GM23338 (cell line): Measurements from ENCODE around the gene HTRA1. TPM values are rescaled to one million over a fixed set of nuclear protein-coding genes. Genes with fewer than 3 reads are reported as not detected.

ENCODE experiments used
- ATAC-seq: fragments of 200-7000 bp; cut with Tn5 transposase; 3 replicates; pipeline ENCODE4 v1.9.1; 2020
- DNase-seq: peaks from one replicate; pipeline ENCODE4 v3.0.0-alpha.2; 2015; ENCODE audit warnings: low spot score
- H2AFZ ChIP-seq: fragments of 200-600 bp; sonication (generic); 2 replicates; pipeline ENCODE4 v1.8.0; 2016; ENCODE audit warnings: antibody characterized with exemption, mild to moderate bottlenecking, moderate library complexity
- H3F3A ChIP-seq: fragments of 200-600 bp; sonication (generic); replicated peaks from 2 replicates; pipeline ENCODE4 v1.8.0; 2017; ENCODE audit warnings: antibody characterized with exemption, mixed run types, low read depth
- H3K27ac ChIP-seq: fragments of 200-600 bp; sonication (generic); 2 replicates; pipeline ENCODE4 v1.6.1; 2016; ENCODE audit warnings: low read depth
- H3K27me3 ChIP-seq: fragments of 200-600 bp; sonication (generic); 2 replicates; pipeline ENCODE4 v1.8.0; 2016; ENCODE audit warnings: mild to moderate bottlenecking, mixed run types, moderate library complexity; ENCODE audit not compliant: insufficient read depth
- H3K36me3 ChIP-seq: fragments of 200-600 bp; sonication (generic); 2 replicates; pipeline ENCODE4 v1.8.0; 2016; ENCODE audit warnings: mild to moderate bottlenecking; ENCODE audit not compliant: insufficient read depth
- H3K4me1 ChIP-seq: fragments of 200-600 bp; sonication (generic); 2 replicates; pipeline ENCODE4 v1.8.0; 2016; ENCODE audit warnings: mild to moderate bottlenecking, moderate library complexity; ENCODE audit not compliant: insufficient read depth
- H3K4me2 ChIP-seq: fragments of 200-600 bp; sonication (generic); 2 replicates; pipeline ENCODE4 v1.7.1; 2017; ENCODE audit warnings: mixed run types
- H3K4me3 ChIP-seq: fragments of 200-600 bp; sonication (generic); 2 replicates; pipeline ENCODE4 v1.6.1; 2016; ENCODE audit warnings: mixed run types
- H3K79me2 ChIP-seq: fragments of 200-600 bp; sonication (generic); replicated peaks from 2 replicates; pipeline ENCODE4 v1.8.0; 2017; ENCODE audit warnings: mild to moderate bottlenecking; ENCODE audit not compliant: insufficient read depth
- H3K9me2 ChIP-seq: fragments of 200-600 bp; sonication (generic); 2 replicates; pipeline ENCODE4 v1.8.0; 2017; ENCODE audit not compliant: insufficient read depth
- H4K20me1 ChIP-seq: fragments of 200-600 bp; sonication (generic); replicated peaks from 2 replicates; pipeline ENCODE4 v1.8.0; 2017; ENCODE audit warnings: mild to moderate bottlenecking; ENCODE audit not compliant: insufficient read depth
- H3K27ac Mint-ChIP-seq: 2 replicates; pipeline ENCODE4 v1.8.0; 2020; ENCODE audit warnings: inconsistent platforms, mild to moderate bottlenecking, moderate library complexity, mixed read lengths
- H3K27me3 Mint-ChIP-seq: 3 replicates; pipeline ENCODE4 v1.8.0; 2022; ENCODE audit warnings: low read depth, mild to moderate bottlenecking, moderate library complexity, mixed read lengths, inconsistent platforms; ENCODE audit not compliant: insufficient read depth, poor library complexity
- H3K36me3 Mint-ChIP-seq: 3 replicates; pipeline ENCODE4 v1.8.0; 2021; ENCODE audit warnings: low read depth, mild to moderate bottlenecking, inconsistent platforms, moderate library complexity, mixed read lengths
- H3K4me1 Mint-ChIP-seq: 3 replicates; pipeline ENCODE4 v1.8.0; 2020; ENCODE audit warnings: mild to moderate bottlenecking, inconsistent platforms, mixed read lengths
- H3K4me3 Mint-ChIP-seq: 3 replicates; pipeline ENCODE4 v1.8.0; 2021; ENCODE audit warnings: moderate library complexity, mild to moderate bottlenecking, inconsistent platforms, mixed read lengths
- H3K9me3 Mint-ChIP-seq: 3 replicates; pipeline ENCODE4 v1.8.0; 2020; ENCODE audit warnings: moderate library complexity, mild to moderate bottlenecking, inconsistent platforms, mixed read lengths
- CREB1 ChIP-seq: fragments of 250-450 bp; sonication (Bioruptor Pico); IDR thresholded peaks from 2 replicates; pipeline ENCODE4 v1.5.0; 2020; ENCODE audit warnings: low read depth, mild to moderate bottlenecking, moderate library complexity
- CTCF ChIP-seq, 2 experiments: fragments of 200-600 bp in 1 of 2; sonication (generic) in 1 of 2; conservative IDR thresholded peaks; 2 replicates each; pipeline versions ENCODE4 v1.5.1 to v1.6.1; 2016 to 2017; ENCODE audit warnings: antibody characterized with exemption in 2 of 2, low read depth in 2 of 2, mild to moderate bottlenecking in 2 of 2, moderate library complexity in 1 of 2
- ETS1 ChIP-seq: IDR thresholded peaks from 2 replicates; pipeline ENCODE4 v1.6.1; 2016; ENCODE audit warnings: antibody characterized with exemption
- EZH2 ChIP-seq: fragments of 200-600 bp; sonication (generic); IDR thresholded peaks from one replicate; pipeline ENCODE4 v1.8.0; 2017; ENCODE audit warnings: antibody characterized with exemption, mild to moderate bottlenecking, low read depth; ENCODE audit not compliant: unreplicated experiment
- EZH2phosphoT487 ChIP-seq: fragments of 200-600 bp; sonication (generic); IDR thresholded peaks from one replicate; pipeline ENCODE4 v1.8.1; 2018; ENCODE audit warnings: antibody characterized with exemption; ENCODE audit not compliant: unreplicated experiment
- JUNB ChIP-seq: IDR thresholded peaks from one replicate; pipeline ENCODE4 v1.6.1; 2016; ENCODE audit warnings: antibody characterized with exemption; ENCODE audit not compliant: unreplicated experiment
- NANOG ChIP-seq: IDR thresholded peaks from 2 replicates; pipeline ENCODE4 v1.6.1; 2016; ENCODE audit warnings: antibody characterized with exemption, borderline replicate concordance
- POLR2AphosphoS5 ChIP-seq: IDR thresholded peaks from 2 replicates; pipeline ENCODE4 v1.6.1; 2016; ENCODE audit warnings: antibody characterized with exemption, low read depth
- REST ChIP-seq: IDR thresholded peaks from one replicate; pipeline ENCODE4 v1.6.1; 2018; ENCODE audit warnings: antibody characterized with exemption; ENCODE audit not compliant: unreplicated experiment
- STAT1 ChIP-seq: IDR thresholded peaks from one replicate; pipeline ENCODE4 v1.6.1; 2016; ENCODE audit warnings: antibody characterized with exemption; ENCODE audit not compliant: unreplicated experiment
- ZNF114 ChIP-seq: fragments of 250-450 bp; sonication (Bioruptor Pico); IDR thresholded peaks from 2 replicates; pipeline ENCODE4 v1.5.0; 2020; ENCODE audit warnings: mild to moderate bottlenecking, moderate library complexity
- ZNF331 ChIP-seq: fragments of 250-450 bp; sonication (Bioruptor Pico); IDR thresholded peaks from 2 replicates; pipeline ENCODE4 v1.5.0; 2020; ENCODE audit warnings: low read depth, mild to moderate bottlenecking, moderate library complexity
- ZNF462 ChIP-seq: fragments of 250-450 bp; sonication (Bioruptor Pico); IDR thresholded peaks from 2 replicates; pipeline ENCODE4 v1.5.0; 2020; ENCODE audit warnings: mild to moderate bottlenecking, moderate library complexity
- polyA plus RNA-seq: library from polyadenylated mRNA; unstranded; fragments of >200 nt; fragmentation: Nextera tagmentation; extraction: Ambion mirVana; gene quantifications from 2 replicates; pipeline ENCODE4 v1.2.1, GENCODE V29; 2016
- total RNA-seq: library from RNA; depleted of rRNA; stranded (reverse); fragments of >200 nt; shearing (Covaris generic); gene quantifications from 2 replicates; pipeline ENCODE4 v1.2.3, GENCODE V29; 2014

The HTRA1 gene
- total and polyA plus RNA-seq, 2 experiments from 2014 or later, result 8.1 to 16.1 TPM

- 0 out of 2 replicates have a peak, but pooled peaks cover 6% of the 10 kb centered on the region for H3F3A ChIP-seq
- H2AFZ ChIP-seq, result peak overlapping the region; percentile 32; the same call in 1 of the 2 replicates
- peaks cover 35% of the 10 kb centered on the region for H3K27me3 Mint-ChIP-seq
- peaks cover 16% of the 10 kb centered on the region for H3K4me1 ChIP-seq
- H3K36me3 Mint-ChIP-seq, result no peaks in the 10 kb centered on the region
- H3K4me2 ChIP-seq, result no peak overlapping the region
- no peak for DNase-seq
- no peaks in the 10 kb centered on the region for H3K79me2 ChIP-seq
- H3K9me3 Mint-ChIP-seq, result no peaks in the 10 kb centered on the region
- H3K36me3 ChIP-seq, result no peaks in the 10 kb centered on the region
- TF ChIP-seq ZNF114 (no peak), ZNF331 (no peak), EZH2 (no peak), REST (no peak), STAT1 (no peak), CTCF (conservative IDR thresholded peaks at IDR 0.05; ENCODE audit: low read depth in 2 of 2) (no peak), NANOG (no peak), CREB1 (CRISPR knock-in tag) (no peak), JUNB (no peak), POLR2AphosphoS5 (no peak), EZH2phosphoT487 (no peak), ETS1 (no peak), ZNF462 (no peak)
- H3K9me2 ChIP-seq, result no peaks in the 10 kb centered on the region
- no peak overlapping the region for H3K4me3 Mint-ChIP-seq
- H3K4me1 Mint-ChIP-seq, result peaks cover 28% of the 10 kb centered on the region
- H3K27ac Mint-ChIP-seq, result no peak overlapping the region
- no peak for ATAC-seq
- H3K27ac ChIP-seq, result no peak overlapping the region
- H3K27me3 ChIP-seq, result peaks cover 37% of the 10 kb centered on the region
- H3K4me3 ChIP-seq, result no peak overlapping the region
- no peaks in the 10 kb centered on the region; the same call in 1 of the 2 replicates for H4K20me1 ChIP-seq
Measured at GRCh38 chr10:122457934-122458333, 3.4 kb upstream of the HTRA1 start.
